GM19324 (cell line): ENCODE measurements around the gene SMAP1.

ENCODE experiments used
- ATAC-seq: cut with Tn5 transposase; IDR thresholded peaks from one replicate; pipeline ENCODE4 v1.9.1; 2021; ENCODE audit warnings: mild to moderate bottlenecking, moderate library complexity; ENCODE audit not compliant: unreplicated experiment, low FRiP score

Gene SMAP1

GRCh38 chr6:70884074-70884983 is 216.6 kb downstream of the SMAP1 start:
- no peak for ATAC-seq

GRCh38 chr6:70886071-70886470 is 218.4 kb downstream of the SMAP1 start:
- no peak for ATAC-seq

- ATAC-seq = no peak
These were observed 219.0 kb downstream of the SMAP1 start for GRCh38 chr6:70886661-70887060.

GRCh38 chr6:70889270-70889669 is 221.6 kb downstream of the SMAP1 start:
- no peak for ATAC-seq

GRCh38 chr6:70894001-70894400 is 226.3 kb downstream of the SMAP1 start:
- no peak for ATAC-seq

GRCh38 chr6:70900047-70900446 is 232.4 kb downstream of the SMAP1 start:
- ATAC-seq = no peak

- ATAC-seq = no peak
These were observed 233.6 kb downstream of the SMAP1 start for GRCh38 chr6:70901324-70901723.

- no peak for ATAC-seq
These were observed 236.2 kb downstream of the SMAP1 start for GRCh38 chr6:70903665-70904452.

GRCh38 chr6:70905742-70906141 is 238.1 kb downstream of the SMAP1 start:
- no peak for ATAC-seq
